GM12872 (cell line): ENCODE measurements around the gene FHIT.

Source experiments
- CTCF ChIP-seq: IDR thresholded peaks from 3 replicates; pipeline ENCODE4 v1.5.1; 2011; ENCODE audit warnings: low read depth, mild to moderate bottlenecking, low read length, moderate library complexity; ENCODE audit not compliant: insufficient read depth

FHIT gene

GRCh38 chr3:60463685-60464084 lies 787.6 kb downstream of the FHIT start:
- no peak for TF ChIP-seq CTCF

GRCh38 chr3:60461267-60461666 lies 790.0 kb downstream of the FHIT start:
- no peak for TF ChIP-seq CTCF

- no peak for TF ChIP-seq CTCF
These were observed 795.1 kb downstream of the FHIT start for GRCh38 chr3:60456180-60456579.

GRCh38 chr3:60453326-60453725 lies 797.9 kb downstream of the FHIT start:
- TF ChIP-seq CTCF = no peak

GRCh38 chr3:60448696-60449095 lies 802.6 kb downstream of the FHIT start:
- no peak for TF ChIP-seq CTCF

GRCh38 chr3:60445446-60445845 lies 805.8 kb downstream of the FHIT start:
- no peak for TF ChIP-seq CTCF

- TF ChIP-seq CTCF = no peak
These were observed 806.3 kb downstream of the FHIT start for GRCh38 chr3:60444898-60445437.
